Kidney tubule cell (primary cell): Measurements from ENCODE around the gene GRB10.

ENCODE experiments used
- DNase-seq: peaks from one replicate; pipeline ENCODE4 v3.0.0-alpha.2; 2018; ENCODE audit warnings: low spot score

Gene GRB10

GRCh38 chr7:50782375-50783208, at the start of gene GRB10:
TSS of gene GRB10 (minus strand) at chr7:50782896. CDS start at chr7:50732322, 50,574 bp downstream.
- peak; percentile 26 for DNase-seq

DNA sequence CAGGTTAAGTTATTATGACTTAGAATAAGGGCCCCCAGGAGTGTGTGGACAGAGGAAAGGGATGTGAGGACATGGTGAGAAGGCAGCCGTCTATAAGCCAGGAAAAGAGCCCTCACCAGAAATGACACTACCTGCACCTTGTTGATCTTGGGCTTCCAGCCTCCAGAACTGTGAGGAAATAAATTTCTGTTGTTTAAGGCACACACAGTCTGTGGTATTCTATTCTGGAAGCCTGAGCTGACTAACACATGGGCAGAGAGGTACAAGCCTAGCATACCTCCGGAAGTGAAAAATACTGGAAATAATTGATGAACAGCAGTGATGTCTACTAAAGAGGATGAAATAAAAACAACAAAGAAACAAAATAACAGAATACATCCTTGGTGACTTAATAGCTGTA, 46.1 kb upstream of the GRB10 start:
- DNase-seq: peak; percentile 47

- no peak for DNase-seq
Measured at GRCh38 chr7:50828116-50828515, 45.4 kb upstream of the GRB10 start.

GRCh38 chr7:50827281-50827680, 44.6 kb upstream of the GRB10 start:
- no peak for DNase-seq

- DNase-seq: peak; percentile 96
Measured at GRCh38 chr7:50826371-50827172, 43.9 kb upstream of the GRB10 start.

DNA sequence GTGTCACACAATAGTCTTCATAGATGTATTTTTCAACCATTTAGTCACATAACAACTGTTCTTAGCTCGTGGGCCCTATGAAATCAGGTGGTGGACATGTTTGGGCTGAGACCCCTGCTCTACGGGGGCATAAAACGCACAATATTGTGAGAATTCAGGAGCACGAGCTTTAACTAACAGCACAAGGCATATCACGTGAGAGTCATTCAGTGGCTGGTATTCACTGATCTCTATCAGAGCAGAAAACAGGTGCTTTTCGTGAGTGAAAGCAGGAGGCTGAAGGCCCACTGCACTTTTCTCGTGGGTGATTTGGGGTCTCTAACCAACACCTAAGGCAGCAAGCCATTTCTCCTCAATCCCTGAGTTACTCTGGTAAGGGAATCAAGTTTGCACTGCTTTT, 42.8 kb upstream of the GRB10 start:
- DNase-seq: no peak

DNA sequence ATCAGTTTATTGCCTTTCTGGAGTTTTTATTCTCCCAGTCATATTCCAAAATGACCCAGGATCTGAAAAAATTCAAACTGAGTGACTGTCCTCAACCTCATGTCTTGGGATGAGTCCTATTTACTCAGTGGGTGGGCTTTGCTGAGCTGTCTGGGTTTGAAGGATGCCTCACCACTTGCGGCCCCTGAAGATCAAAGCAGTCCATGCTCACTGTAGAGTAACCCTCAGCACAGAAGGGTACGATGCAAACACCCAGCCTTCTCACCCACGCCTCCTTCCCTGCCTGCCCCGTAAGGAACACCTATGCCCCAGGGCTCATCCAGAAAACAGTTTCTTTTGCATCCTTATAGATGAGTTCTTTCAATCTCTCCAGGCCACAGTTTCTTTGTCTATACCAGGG, 42.2 kb upstream of the GRB10 start:
- peak; percentile 46 for DNase-seq

- peak; percentile 82 for DNase-seq
Measured at GRCh38 chr7:50822706-50823105, 40.0 kb upstream of the GRB10 start.

GRCh38 chr7:50822110-50822509, 39.4 kb upstream of the GRB10 start:
- no peak for DNase-seq

- DNase-seq: peak; percentile 48
Measured at GRCh38 chr7:50821457-50822008, 38.8 kb upstream of the GRB10 start.

DNA sequence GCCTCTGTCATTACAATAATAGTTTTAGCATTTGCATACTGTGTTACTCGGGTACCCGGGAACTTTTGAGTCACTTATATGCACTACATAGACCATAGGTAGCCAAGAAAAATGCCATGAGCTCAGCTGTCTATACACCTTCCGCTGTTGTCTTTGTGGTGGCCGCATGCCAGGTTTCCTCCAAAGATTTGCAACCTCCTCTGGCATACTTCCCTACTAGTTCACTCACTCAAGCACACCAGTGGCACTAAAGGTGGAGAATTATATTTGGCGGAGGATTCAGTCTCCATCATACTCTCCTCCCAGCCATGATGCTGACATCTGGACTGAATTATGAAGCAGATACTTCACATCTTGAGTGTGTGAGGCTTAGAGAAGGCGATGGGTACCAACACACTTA, 35.6 kb upstream of the GRB10 start:
- DNase-seq: peak; percentile 80

- no peak for DNase-seq
Measured at GRCh38 chr7:50817561-50817960, 34.9 kb upstream of the GRB10 start.

GRCh38 chr7:50815138-50815537, 32.4 kb upstream of the GRB10 start:
- DNase-seq: peak; percentile 39

DNA sequence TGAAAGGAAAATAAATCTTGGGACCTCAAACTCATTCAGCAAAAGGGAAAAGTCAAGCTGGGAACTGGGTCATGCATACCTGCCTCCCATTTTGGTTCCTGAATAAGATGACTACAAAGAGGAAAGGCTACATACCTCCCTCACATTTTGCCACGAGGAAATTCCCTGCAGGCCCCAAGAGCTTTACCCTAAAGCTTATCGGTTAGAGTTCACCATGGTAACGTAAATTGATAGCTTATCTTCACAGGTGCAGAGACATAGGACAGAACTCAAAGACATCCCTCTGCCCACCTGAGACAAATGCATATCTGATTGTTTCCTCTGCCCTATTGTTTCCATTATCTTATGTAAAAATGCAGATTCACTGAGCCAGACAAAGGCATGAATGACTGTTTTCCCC, 31.5 kb upstream of the GRB10 start:
- DNase-seq: no peak

DNA sequence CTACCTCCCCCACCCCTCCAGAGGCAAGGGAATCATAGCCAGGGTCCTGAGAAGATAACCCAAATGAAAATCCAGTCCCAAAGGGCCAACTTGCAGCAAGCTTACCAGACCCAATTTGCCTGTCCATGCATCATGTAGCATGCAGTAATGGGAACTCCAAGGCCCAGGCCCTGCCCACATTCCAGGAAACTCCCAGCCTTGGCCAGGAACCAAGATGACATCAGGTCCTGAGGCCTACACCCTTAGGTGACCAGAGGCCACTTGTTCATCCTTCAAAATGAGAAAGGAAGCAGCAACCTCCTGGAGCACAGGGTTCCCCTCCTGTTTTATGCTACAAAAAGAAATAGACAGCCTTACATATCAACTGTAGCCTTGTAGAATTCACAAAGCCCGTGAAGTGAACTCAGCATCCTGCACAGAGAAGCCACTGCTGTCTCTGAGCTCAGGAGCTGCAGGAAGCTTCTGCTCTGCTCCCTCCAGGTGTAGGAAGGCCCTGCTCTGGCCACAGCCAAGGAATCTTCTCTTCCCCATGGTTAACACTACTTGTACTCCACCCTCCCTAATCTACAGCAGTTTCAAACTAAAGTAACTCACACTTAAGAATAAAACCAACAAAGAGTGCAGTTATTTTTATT, 30.3 kb upstream of the GRB10 start:
- peak; percentile 93 for DNase-seq

- DNase-seq: no peak
Measured at GRCh38 chr7:50812094-50812493, 29.4 kb upstream of the GRB10 start.

DNA sequence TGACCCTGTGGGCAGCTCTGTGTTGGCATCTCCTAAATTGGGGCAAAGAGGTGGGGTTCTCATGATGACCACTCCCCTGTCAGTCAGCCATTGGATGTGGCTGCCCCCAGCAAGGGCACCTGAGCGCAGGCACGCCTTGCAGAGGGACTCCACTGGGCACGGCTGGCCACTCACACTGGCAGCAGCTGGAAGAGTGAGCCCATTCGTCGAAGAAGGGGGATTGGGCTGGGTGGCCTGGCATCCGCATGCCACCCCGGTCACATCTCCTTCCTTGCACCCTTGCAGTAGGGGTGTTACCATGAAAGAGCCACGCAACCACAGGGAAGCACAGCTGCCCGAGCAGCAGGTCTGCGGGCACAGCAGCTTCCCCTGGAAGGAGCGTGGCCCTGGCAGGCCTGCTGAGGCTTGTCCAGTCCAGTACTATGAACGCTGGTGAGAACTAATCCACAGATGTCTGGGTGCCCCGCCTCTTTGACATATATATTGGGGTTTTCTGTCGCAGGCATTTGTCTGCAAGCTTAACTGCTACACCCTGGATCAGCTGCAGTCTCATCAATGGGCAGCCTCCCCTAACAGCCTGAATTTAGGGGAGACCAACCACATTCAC, 25.7 kb upstream of the GRB10 start:
- no peak for DNase-seq

DNA sequence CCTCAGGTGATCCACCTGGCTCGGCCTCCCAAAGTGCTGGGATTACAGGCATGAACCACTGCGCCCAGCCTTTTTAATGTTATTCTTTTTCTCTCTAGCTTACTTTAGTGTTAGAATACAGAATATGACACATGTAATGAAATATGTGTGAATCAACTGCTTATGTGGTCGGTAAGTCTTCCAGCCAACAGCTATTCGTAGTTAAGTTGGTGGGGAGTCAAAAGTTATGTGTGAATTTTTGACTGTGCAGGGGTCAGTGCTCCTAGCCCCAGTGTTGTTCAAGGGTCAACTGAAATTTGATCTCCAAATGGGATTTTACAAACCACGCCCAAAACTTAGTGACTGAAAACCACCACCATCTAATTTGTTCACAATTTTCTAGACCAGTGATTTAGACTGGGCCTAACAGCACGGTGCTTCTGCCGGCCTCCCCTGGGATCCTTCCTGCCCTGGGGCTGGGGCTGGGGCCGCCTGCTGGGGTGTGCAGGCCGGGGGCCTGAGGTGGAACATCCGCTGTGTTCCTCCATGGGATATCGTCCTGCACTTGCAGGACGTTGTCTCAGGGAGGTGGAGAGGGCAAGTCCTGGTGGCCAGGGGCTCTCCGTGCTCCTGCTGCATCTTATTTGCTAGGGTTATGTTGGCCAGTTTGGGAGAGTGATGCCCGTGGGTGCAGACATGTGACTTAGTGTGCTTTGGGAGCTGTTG, 24.5 kb upstream of the GRB10 start:
- peak; percentile 91 for DNase-seq

DNA sequence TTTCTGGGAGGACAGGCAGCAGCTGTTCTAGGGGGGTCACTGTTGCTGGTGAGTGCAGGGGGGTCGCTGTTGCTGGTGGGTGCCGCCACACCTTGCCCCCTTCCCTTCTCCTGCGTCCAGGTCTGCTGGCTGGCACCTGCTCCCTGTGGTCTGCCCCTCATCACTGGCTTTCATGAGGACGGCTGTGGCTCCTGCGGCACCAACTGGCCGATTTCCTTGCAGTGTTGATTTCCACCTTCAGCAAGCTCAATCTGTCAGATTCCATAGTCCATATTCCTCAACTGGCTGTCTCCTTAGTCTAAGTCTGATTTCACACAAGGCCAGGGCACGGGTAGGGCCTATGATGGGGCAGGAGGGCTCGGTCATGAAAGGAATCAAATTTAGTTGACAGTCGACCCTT, 23.4 kb upstream of the GRB10 start:
- no peak for DNase-seq

DNA sequence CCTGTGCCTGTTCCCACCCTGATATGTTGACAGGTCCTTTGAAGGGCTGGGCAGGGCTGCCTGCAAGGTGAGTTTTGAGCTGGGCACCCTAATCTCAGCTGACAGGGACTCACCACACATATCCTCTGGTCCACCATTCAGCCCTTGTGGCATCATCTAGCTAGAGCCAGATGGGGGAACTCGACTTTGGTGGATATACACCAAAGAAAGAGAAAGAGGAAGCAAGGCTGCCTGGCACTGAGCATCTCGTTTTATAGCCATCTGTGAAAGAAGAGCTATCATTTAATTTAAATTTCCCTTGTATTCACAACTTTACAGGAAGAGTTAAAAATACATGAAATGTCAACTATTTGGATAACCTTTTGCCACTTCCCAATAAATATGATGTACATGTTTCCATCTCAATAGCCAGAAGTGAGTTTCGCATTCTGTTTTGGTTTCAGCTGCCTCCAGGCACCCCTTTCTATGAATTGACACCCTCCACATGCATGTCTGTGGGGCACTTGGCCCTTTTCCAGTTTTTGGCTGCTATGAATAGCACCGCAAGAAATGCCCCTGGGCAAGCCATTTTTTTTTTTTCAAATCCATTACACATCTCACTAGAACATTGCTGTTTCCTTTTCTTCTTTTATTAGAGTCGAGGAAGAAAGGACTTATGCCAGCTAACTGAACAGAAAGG, 22.9 kb upstream of the GRB10 start:
- DNase-seq: no peak
